Globus pallidus (tissue), 1 donor: ENCODE measurements around the gene HSD3B7.

Source experiments
- DNase-seq: peaks from one replicate; pipeline ENCODE4 v3.0.0-alpha.2; 2015; ENCODE audit warnings: low spot score

Gene HSD3B7

DNA sequence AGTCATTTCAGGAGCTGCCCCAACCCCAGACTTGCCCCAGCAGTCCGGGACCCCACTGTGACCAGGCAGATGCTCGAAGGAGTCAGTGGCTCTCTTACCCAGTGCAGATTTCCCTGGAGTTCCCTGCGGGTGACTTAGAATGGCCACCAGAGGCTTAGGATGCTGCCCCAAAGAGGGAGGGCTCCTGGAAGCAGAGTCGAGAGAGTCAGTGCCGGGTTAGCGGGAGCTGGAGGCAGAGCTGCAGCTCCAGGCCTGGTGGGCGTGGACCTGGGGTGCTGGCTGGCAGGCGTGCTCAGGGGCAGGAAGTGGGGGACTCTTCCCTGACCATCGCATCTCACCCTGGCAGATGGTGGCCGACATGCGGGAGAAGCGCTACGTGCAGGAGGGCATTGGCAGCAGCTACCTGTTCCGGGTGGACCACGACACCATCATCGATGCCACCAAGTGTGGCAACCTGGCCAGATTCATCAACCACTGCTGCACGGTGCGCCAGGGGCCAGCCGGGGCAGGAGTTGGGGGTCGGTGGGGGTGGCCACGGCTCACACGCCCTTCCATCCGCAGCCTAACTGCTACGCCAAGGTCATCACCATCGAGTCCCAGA is 1.6 kb upstream of the HSD3B7 start:
- no peak for DNase-seq

DNA sequence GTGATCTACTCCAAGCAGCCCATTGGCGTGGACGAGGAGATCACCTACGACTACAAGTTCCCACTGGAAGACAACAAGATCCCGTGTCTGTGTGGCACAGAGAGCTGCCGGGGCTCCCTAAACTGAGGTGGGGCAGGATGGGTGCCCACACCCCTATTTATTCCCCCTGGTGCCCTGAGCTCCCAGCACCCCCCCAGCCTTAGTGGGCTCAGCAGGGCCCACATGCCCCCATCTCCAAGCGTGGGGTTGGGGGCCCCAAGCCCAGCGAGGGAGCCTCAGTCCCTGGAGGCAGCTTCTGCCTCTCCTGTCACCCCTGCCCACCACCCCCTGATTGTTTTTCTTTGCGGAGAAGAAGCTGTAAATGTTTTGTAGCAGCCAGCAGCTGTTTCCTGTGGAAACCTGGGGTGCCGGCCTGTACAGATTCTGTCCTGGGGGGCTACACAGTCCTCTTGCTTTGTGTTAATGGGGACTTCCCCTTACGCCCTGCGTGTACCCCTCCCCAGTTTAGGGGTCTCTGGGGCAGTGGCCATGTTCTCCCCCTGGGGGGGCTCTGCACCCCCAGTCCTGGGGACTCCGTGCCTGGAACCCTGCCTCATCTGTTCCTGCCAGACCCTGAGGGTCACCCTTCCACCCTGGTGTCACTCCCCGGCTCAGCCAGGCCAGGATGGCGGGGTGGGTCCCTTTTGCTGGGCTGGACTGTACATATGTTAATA is 953 bp upstream of the HSD3B7 start:
- no peak for DNase-seq

GRCh38 chr16:30985401-30986128 is 558 bp downstream of the HSD3B7 start:
- DNase-seq: no peak

- no peak for DNase-seq
Observed at GRCh38 chr16:30986129-30986991, 1.4 kb downstream of the HSD3B7 start.

- DNase-seq: no peak
Observed at GRCh38 chr16:30987581-30988190, 2.7 kb downstream of the HSD3B7 start.

DNA sequence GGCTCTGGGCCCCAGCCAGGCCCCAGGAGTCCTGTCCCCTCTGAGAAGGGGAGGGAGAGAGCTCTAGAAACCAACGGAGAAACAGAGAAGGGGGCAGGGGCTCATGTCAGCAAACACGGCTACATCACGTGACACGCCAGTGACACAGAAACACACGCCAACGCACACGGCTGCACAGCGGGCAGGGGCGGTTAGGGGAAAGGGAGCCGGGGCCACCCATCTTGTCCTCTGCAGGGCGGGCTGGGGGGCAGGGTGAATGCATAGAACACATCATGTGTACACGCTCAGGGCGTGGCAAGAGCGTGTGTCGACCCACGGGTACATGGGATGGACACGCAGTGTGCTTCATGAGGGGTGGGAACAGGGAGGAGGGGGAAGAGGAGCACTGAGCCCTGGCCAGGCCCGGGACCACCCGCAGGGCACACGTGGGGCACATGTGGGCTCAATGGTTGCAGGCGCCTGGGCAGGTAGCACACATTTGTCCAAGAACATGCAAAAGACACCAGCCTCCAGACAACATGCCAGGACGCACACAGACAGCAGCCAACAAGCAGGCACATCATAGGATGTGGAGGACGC is 4.6 kb downstream of the HSD3B7 start:
- no peak for DNase-seq

DNA sequence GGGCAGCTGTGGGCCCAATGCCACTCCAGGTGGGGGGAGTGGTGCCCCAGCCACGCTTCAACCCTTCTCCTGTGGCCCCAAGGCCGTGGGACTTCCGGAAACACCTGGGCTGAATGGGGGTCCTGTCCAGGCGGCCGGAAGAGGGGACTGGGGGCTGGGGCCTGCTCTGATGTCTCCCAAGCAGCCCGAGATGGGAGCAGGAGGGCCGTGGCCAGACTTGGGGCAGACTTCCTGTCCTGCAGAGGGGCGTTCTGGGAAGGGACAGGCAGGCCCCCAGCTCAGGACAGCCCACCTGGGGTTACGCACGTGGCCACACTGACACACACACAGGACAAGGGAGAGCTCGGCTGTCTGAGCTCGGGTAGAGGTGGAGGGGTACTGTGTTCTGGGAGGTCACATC is 5.1 kb downstream of the HSD3B7 start:
- no peak for DNase-seq

- no peak for DNase-seq
Observed at GRCh38 chr16:30991052-30991451, 6.0 kb downstream of the HSD3B7 start.

DNA sequence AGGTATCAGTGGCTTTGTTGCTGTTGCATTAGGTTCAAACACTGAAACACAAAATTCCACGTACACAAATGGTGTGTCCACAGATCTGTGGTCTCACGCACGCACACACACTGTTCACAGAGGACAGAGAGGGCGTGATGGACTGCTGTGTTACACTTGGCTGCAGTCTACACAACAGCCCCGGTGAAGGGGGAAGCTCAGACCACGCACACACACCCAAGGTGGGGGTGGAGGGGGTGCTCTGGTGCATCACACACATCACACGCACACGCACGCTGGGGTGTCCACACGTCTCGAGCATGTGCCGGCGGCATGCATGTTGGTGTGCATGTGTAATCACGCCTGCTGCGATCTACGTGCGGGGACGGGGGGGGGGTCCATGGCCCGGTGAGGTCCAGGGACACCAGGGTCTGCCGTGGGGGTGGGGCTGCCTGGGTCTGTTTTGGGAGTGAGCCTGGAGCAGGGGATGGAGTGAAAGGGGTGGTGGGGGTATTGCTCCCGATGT is 7.3 kb downstream of the HSD3B7 start:
- DNase-seq: no peak

DNA sequence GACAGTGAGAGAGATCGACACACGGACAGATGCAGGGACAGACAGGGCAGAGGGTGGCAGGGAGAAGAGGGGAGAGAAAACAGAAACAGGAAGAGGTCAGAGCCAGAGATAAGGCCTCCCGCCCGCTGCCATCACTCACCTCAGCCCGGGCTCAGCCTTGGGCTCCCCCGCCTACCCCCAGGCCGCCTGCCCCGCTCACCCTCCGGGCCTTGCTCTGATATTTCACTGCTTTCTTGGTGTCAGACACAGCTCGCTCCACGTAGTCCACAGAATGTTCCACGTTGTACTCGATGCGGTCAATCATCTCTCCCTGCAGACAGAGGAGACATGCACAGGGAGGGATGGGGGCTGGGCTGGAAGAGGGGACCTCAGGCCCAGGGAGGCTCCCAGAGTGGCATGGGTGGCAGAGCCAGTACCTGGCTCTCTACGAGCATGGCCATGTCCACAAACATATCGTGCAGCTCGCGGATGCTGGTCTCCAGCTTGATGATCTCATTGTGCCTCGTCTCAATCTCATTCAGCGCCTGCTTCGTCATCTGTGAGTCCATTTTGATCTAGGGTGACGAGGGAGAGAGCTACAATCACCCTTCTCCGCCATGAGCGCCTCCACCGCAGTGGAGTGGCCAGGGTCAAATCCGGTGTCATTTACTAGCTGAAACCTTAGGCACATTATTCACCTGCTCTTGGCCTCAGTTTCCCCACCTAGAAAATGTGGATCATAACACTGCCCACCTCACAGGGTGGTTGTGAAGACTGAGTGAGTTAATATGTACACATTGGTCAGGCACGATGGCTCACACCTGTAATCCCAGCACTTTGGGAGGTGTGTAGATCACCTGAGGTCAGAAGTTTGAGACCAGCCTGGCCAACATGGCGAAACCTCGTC is 8.2 kb downstream of the HSD3B7 start:
- DNase-seq: no peak

GRCh38 chr16:30995927-30996323 is 10.9 kb downstream of the HSD3B7 start:
- no peak for DNase-seq

DNA sequence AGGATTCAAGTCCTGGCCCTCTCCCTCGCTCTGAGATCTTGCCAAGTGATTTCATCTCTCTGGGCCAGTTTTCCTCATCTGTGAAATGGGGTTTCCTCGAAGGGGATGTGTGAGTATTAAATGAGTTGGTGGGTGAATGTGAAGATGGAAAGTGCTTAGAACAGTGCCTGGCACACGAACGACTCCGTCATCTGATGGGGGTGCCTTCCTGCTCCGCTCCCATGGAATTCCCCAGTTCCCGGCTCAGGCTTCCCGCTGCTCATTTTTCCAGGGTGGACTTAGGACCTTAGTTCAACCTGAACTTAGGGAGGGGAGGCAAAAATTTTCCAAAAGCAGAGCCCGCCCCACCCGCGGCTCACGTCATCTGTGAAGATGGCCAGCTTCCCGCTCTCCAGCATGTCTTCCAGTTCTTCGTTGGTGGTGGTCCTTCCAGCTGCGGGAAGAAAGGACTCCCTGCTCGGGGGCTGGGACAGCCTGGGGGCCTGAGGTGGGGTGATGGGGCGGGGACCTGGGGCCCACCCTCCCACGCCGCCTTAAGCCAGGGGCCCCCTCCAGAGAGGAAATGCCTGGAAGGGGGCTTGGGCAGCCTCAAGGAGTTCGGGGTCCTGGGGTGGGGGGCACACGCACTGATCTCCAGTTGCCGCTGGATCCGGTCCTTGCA is 11.4 kb downstream of the HSD3B7 start:
- no peak for DNase-seq

GRCh38 chr16:30996985-30997724 is 12.1 kb downstream of the HSD3B7 start:
- peak; percentile 44 for DNase-seq

GRCh38 chr16:30997725-30998711 is 13.0 kb downstream of the HSD3B7 start:
- no peak for DNase-seq

GRCh38 chr16:30998852-30999761 is 14.1 kb downstream of the HSD3B7 start:
- DNase-seq: no peak

- DNase-seq: no peak
Observed at GRCh38 chr16:31000671-31001382, 15.8 kb downstream of the HSD3B7 start.
